GM23338 (cell line): Measurements from ENCODE around the gene SHLD2.
"Not testable (repeated sequence)": the region's sequence is repeated elsewhere in the genome, so short reads cannot be mapped to it uniquely, and the experiment has no call there.

ENCODE experiments used
- CREB1 ChIP-seq: fragments of 250-450 bp; sonication (Bioruptor Pico); IDR thresholded peaks from 2 replicates; pipeline ENCODE4 v1.5.0; 2020; ENCODE audit warnings: low read depth, mild to moderate bottlenecking, moderate library complexity
- EZH2 ChIP-seq: fragments of 200-600 bp; sonication (generic); IDR thresholded peaks from one replicate; pipeline ENCODE4 v1.8.0; 2017; ENCODE audit warnings: antibody characterized with exemption, mild to moderate bottlenecking, low read depth; ENCODE audit not compliant: unreplicated experiment
- JUNB ChIP-seq: IDR thresholded peaks from one replicate; pipeline ENCODE4 v1.6.1; 2016; ENCODE audit warnings: antibody characterized with exemption; ENCODE audit not compliant: unreplicated experiment
- NANOG ChIP-seq: IDR thresholded peaks from 2 replicates; pipeline ENCODE4 v1.6.1; 2016; ENCODE audit warnings: antibody characterized with exemption, borderline replicate concordance
- POLR2AphosphoS5 ChIP-seq: IDR thresholded peaks from 2 replicates; pipeline ENCODE4 v1.6.1; 2016; ENCODE audit warnings: antibody characterized with exemption, low read depth
- STAT1 ChIP-seq: IDR thresholded peaks from one replicate; pipeline ENCODE4 v1.6.1; 2016; ENCODE audit warnings: antibody characterized with exemption; ENCODE audit not compliant: unreplicated experiment
- TF ChIP-seq, protein P1 (sequence below), 2 experiments: fragments of 200-600 bp in 1 of 2; sonication (generic) in 1 of 2; conservative IDR thresholded peaks; 2 replicates each; pipeline versions ENCODE4 v1.5.1 to v1.6.1; 2016 to 2017; ENCODE audit warnings: antibody characterized with exemption in 2 of 2, low read depth in 2 of 2, mild to moderate bottlenecking in 2 of 2, moderate library complexity in 1 of 2
- TF ChIP-seq, protein P2 (sequence below): IDR thresholded peaks from one replicate; pipeline ENCODE4 v1.6.1; 2018; ENCODE audit warnings: antibody characterized with exemption; ENCODE audit not compliant: unreplicated experiment

DNA sequence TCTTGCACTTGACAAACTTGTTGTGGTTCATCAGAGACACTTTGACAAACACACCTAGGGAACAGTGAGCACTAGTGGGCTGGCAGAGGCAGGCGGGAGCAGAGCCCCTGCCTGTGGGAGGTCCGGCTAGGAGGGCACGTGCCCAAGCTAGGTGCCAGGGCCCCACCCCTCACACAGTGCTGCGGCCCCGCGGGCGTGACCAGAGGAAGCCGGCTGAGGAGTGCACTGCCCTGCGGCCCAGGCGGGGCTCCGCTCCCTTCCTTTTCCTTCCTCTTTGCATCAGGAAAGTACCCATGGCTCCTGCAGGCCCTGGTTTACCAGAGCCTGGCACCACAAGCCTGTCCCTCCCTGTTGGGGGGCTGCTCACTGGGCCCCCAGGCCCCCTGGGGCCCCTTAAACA is 121.1 kb downstream of the SHLD2 start:
- TF ChIP-seq, protein P1, sequence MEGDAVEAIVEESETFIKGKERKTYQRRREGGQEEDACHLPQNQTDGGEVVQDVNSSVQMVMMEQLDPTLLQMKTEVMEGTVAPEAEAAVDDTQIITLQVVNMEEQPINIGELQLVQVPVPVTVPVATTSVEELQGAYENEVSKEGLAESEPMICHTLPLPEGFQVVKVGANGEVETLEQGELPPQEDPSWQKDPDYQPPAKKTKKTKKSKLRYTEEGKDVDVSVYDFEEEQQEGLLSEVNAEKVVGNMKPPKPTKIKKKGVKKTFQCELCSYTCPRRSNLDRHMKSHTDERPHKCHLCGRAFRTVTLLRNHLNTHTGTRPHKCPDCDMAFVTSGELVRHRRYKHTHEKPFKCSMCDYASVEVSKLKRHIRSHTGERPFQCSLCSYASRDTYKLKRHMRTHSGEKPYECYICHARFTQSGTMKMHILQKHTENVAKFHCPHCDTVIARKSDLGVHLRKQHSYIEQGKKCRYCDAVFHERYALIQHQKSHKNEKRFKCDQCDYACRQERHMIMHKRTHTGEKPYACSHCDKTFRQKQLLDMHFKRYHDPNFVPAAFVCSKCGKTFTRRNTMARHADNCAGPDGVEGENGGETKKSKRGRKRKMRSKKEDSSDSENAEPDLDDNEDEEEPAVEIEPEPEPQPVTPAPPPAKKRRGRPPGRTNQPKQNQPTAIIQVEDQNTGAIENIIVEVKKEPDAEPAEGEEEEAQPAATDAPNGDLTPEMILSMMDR (conservative IDR thresholded peaks at IDR 0.05; ENCODE audit: low read depth in 2 of 2) = not testable (repeated sequence)
- TF ChIP-seq EZH2; STAT1; POLR2AphosphoS5; NANOG; CREB1 (CRISPR knock-in tag); JUNB: not testable (repeated sequence)
- TF ChIP-seq, protein P2, sequence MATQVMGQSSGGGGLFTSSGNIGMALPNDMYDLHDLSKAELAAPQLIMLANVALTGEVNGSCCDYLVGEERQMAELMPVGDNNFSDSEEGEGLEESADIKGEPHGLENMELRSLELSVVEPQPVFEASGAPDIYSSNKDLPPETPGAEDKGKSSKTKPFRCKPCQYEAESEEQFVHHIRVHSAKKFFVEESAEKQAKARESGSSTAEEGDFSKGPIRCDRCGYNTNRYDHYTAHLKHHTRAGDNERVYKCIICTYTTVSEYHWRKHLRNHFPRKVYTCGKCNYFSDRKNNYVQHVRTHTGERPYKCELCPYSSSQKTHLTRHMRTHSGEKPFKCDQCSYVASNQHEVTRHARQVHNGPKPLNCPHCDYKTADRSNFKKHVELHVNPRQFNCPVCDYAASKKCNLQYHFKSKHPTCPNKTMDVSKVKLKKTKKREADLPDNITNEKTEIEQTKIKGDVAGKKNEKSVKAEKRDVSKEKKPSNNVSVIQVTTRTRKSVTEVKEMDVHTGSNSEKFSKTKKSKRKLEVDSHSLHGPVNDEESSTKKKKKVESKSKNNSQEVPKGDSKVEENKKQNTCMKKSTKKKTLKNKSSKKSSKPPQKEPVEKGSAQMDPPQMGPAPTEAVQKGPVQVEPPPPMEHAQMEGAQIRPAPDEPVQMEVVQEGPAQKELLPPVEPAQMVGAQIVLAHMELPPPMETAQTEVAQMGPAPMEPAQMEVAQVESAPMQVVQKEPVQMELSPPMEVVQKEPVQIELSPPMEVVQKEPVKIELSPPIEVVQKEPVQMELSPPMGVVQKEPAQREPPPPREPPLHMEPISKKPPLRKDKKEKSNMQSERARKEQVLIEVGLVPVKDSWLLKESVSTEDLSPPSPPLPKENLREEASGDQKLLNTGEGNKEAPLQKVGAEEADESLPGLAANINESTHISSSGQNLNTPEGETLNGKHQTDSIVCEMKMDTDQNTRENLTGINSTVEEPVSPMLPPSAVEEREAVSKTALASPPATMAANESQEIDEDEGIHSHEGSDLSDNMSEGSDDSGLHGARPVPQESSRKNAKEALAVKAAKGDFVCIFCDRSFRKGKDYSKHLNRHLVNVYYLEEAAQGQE = not testable (repeated sequence)
